Lower leg skin (tissue), 4 donors: Measurements from ENCODE around the gene PTDSS2. TPM values are rescaled to one million over a fixed set of nuclear protein-coding genes. Genes with fewer than 3 reads are reported as not detected.

Source experiments
- DNase-seq, 2 donors: peaks; one replicate each; pipeline ENCODE4 v3.0.0-alpha.2; 2019; ENCODE audit warnings: low spot score in 2 of 2
- H3K4me3 ChIP-seq: fragments of 200-600 bp; sonication (generic); 2 replicates; pipeline ENCODE4 v1.5.1; 2017; ENCODE audit warnings: mild to moderate bottlenecking, low read depth; ENCODE audit not compliant: poor library complexity, severe bottlenecking
- CTCF ChIP-seq, 3 donors: fragments of 450-650 bp; IDR thresholded peaks; one replicate each; pipeline ENCODE4 v1.5.1; 2016; ENCODE audit warnings: antibody characterized with exemption in 3 of 3, mild to moderate bottlenecking in 3 of 3, moderate library complexity in 2 of 3
- POLR2A ChIP-seq, 2 donors: fragments of 450-650 bp; IDR thresholded peaks; one replicate each; pipeline ENCODE4 v1.6.1; 2016 to 2017; ENCODE audit warnings: antibody characterized with exemption in 2 of 2, mild to moderate bottlenecking in 1 of 2, moderate library complexity in 1 of 2
- WGBS, 2 donors: methylation state at CpG; one replicate each; pipeline ENCODE4 v1.1.5; 2018; 5-methylcytosine and 5-hydroxymethylcytosine counted together
- intact Hi-C: fragments of 100-400 bp; cut with DNase I; formaldehyde crosslinking; loops from one replicate; pipeline ENCODE4 v1.15.0; 2023; ENCODE audit warnings: low total_unique reads
- total RNA-seq, 4 donors: library from RNA; depleted of rRNA; stranded (reverse); fragments of >200 nt; gene quantifications; one replicate each; pipeline ENCODE4 v1.1.0, GENCODE V29; 2016

Gene PTDSS2
- total RNA-seq, 4 donors from 2014 or later: 35.0 to 108 (median 38.7) TPM

- intact Hi-C loops: no loop called here
- TF ChIP-seq POLR2A (IDR thresholded peaks at IDR 0.05) (no peak), CTCF (IDR thresholded peaks at IDR 0.05) (no peak)
- no peak overlapping the region for H3K4me3 ChIP-seq
- 83 to 91% methylated on average over 24 to 27 of the region's 27 CpGs for WGBS, 2 donors
- DNase-seq: no peak
Measured at GRCh38 chr11:429391-429790, 20.7 kb upstream of the PTDSS2 start.

GRCh38 chr11:429931-430456 lies 20.1 kb upstream of the PTDSS2 start:
- 54 to 60% methylated on average over 22 to 24 of the region's 25 CpGs for WGBS, 2 donors
- TF ChIP-seq POLR2A (IDR thresholded peaks at IDR 0.05): no peak
- no peak for TF ChIP-seq CTCF (IDR thresholded peaks at IDR 0.05)
- DNase-seq: no peak
- intact Hi-C loops: no loop called here
- no peak overlapping the region for H3K4me3 ChIP-seq

- intact Hi-C loops: no loop called here
- 78 to 96% methylated on average over 13 of the region's 13 CpGs for WGBS, 2 donors
- TF ChIP-seq CTCF (IDR thresholded peaks at IDR 0.05) (no peak), POLR2A (IDR thresholded peaks at IDR 0.05) (no peak)
- no peak for DNase-seq
- H3K4me3 ChIP-seq: no peak overlapping the region
Measured at GRCh38 chr11:431921-432320, 18.2 kb upstream of the PTDSS2 start.

GRCh38 chr11:432501-433100 lies 17.5 kb upstream of the PTDSS2 start:
- intact Hi-C loops: no loop called here

GRCh38 chr11:433111-433510 lies 17.0 kb upstream of the PTDSS2 start:
- intact Hi-C loops: no loop called here
- no peak for TF ChIP-seq CTCF (IDR thresholded peaks at IDR 0.05)
- no peak for TF ChIP-seq POLR2A (IDR thresholded peaks at IDR 0.05)
- no peak overlapping the region for H3K4me3 ChIP-seq
- no peak for DNase-seq
- 89 to 92% methylated on average over 16 to 17 of the region's 17 CpGs for WGBS, 2 donors

More at GRCh38 chr11:432501-433100, 17.5 kb upstream of the PTDSS2 start:
- no peak for DNase-seq
- H3K4me3 ChIP-seq: no peak overlapping the region
- 89 to 92% methylated on average over 20 of the region's 20 CpGs for WGBS, 2 donors
- no peak for TF ChIP-seq POLR2A (IDR thresholded peaks at IDR 0.05)
- no peak for TF ChIP-seq CTCF (IDR thresholded peaks at IDR 0.05)

- intact Hi-C loops: no loop called here
- no peak for DNase-seq
- no peak for TF ChIP-seq CTCF (IDR thresholded peaks at IDR 0.05)
- TF ChIP-seq POLR2A (IDR thresholded peaks at IDR 0.05): no peak
- WGBS, 2 donors: 87 to 91% methylated on average over 18 to 20 of the region's 20 CpGs
- H3K4me3 ChIP-seq: no peak overlapping the region
Measured at GRCh38 chr11:433641-434040, 16.4 kb upstream of the PTDSS2 start.
